Kidney epithelial cell (primary cell): ENCODE results near the gene SKA1. TPM values are rescaled to one million over a fixed set of nuclear protein-coding genes. Genes with fewer than 3 reads are reported as not detected.

Experiments used
- DNase-seq: peaks from one replicate; pipeline ENCODE4 v3.0.0-alpha.2; 2010; ENCODE audit warnings: low read depth
- H3K27me3 ChIP-seq: 2 replicates; pipeline ENCODE4 v1.6.0; 2011; ENCODE audit warnings: low read length; ENCODE audit not compliant: control insufficient read depth, insufficient read depth
- H3K36me3 ChIP-seq: 2 replicates; pipeline ENCODE4 v1.5.1; 2011; ENCODE audit warnings: low read length; ENCODE audit not compliant: control insufficient read depth, insufficient read depth
- H3K4me3 ChIP-seq: 2 replicates; pipeline ENCODE4 v1.5.1; 2011; ENCODE audit warnings: low read depth, mild to moderate bottlenecking, control low read depth, low read length
- total RNA-seq: library from RNA; depleted of rRNA; stranded (reverse); fragments of >200 nt; gene quantifications from 2 replicates; pipeline ENCODE4 v1.2.3, GENCODE V29; 2015
- TF ChIP-seq, protein P1 (sequence below): IDR thresholded peaks from 2 replicates; pipeline ENCODE4 v1.5.1; 2011; ENCODE audit warnings: mild to moderate bottlenecking, moderate library complexity, low read length, control low read depth, inconsistent platforms; ENCODE audit not compliant: insufficient read depth, poor library complexity, severe bottlenecking

SKA1 gene
- total RNA-seq, 1 donor from 2014 or later, result 5.1 TPM

DNA sequence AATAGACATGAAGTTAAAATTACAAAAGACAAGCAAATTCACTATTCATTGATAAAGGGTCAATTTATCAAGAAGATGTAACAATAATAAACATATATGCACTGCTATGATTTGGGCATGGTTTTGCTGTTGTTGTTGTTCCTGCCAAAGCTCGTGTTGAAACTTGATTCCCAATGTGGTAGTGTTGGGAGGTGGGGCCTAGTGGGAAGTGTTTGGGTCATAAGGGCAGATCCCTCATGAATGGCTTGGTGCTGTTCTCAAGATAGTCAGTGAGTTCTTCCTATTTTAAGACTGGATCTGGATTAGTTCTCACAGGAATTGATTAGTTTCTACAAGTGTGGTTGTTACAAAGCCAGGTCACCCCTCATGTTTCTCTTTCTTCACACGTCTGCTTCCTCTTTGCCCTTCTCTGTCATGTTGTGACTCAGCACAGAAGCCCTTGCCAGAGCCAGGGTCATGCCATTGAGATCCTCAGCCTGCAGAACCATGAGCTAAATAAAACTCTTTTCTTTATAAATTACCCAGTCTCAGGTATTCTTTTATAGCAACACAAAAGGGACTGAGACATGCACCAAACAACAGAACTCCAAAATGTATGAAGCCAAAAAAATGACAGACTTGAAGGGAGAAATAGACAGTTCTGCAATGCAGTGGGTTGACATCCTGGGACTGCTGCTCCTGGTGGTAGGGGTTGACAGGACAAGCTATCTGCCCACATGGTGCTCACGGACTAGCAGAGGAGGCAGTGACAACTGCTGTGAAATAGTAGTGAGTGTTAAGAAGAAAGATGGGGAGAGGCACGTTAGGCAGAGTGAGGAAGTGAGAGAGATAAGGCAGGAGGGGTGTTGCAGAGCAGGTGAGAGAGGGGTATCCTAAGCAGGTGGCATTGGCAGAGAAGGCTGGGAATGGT, 18.6 kb upstream of the SKA1 start:
- no peaks in the 10 kb centered on the region for H3K36me3 ChIP-seq
- H3K4me3 ChIP-seq, result no peak overlapping the region
- TF ChIP-seq, protein P1, sequence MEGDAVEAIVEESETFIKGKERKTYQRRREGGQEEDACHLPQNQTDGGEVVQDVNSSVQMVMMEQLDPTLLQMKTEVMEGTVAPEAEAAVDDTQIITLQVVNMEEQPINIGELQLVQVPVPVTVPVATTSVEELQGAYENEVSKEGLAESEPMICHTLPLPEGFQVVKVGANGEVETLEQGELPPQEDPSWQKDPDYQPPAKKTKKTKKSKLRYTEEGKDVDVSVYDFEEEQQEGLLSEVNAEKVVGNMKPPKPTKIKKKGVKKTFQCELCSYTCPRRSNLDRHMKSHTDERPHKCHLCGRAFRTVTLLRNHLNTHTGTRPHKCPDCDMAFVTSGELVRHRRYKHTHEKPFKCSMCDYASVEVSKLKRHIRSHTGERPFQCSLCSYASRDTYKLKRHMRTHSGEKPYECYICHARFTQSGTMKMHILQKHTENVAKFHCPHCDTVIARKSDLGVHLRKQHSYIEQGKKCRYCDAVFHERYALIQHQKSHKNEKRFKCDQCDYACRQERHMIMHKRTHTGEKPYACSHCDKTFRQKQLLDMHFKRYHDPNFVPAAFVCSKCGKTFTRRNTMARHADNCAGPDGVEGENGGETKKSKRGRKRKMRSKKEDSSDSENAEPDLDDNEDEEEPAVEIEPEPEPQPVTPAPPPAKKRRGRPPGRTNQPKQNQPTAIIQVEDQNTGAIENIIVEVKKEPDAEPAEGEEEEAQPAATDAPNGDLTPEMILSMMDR, result no peak
- DNase-seq, result no peak
- H3K27me3 ChIP-seq, result no peaks in the 10 kb centered on the region

DNA sequence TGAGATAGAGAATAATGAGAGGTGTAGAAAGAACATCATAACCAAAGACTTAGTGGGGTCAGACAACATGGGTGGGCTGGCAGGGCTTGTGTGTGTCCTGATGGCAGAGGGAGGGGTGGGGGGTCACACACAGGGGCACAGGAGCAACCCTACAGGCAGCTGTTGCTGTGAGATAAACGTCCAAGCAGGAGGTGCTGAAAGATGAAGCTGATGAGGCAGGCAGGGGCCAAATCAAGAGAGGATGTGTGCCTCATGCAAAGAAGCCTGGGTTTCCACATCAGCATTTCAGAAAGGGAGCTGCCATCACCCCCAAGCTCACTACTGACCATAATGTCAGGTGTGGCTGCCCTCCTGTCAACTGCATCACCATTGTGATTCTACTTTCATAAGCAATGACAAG, 16.0 kb upstream of the SKA1 start:
- Histone ChIP-seq H3K4me3 (no peak overlapping the region), H3K36me3 (no peaks in the 10 kb centered on the region), H3K27me3 (no peaks in the 10 kb centered on the region)
- TF ChIP-seq, protein P1, result no peak
- no peak for DNase-seq

DNA sequence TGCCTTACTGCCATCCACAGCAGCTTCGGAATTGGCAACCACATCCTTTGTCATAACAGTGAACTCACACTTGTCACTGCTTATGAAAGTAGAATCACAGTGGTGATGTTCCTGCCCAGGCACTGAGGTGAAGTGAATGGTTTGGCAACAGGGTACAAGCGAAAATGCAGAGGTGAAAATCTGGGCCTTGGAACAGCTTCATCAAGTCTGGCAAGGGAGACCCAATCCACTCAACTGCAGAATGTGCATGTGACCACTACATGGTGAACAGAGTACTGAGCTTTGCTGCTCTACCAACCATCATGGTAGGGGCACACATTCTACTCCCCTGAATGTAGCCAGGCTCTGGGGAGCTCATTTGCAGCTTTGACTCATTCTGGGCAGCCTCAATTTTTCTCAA, 15.0 kb upstream of the SKA1 start:
- DNase-seq, result no peak

DNA sequence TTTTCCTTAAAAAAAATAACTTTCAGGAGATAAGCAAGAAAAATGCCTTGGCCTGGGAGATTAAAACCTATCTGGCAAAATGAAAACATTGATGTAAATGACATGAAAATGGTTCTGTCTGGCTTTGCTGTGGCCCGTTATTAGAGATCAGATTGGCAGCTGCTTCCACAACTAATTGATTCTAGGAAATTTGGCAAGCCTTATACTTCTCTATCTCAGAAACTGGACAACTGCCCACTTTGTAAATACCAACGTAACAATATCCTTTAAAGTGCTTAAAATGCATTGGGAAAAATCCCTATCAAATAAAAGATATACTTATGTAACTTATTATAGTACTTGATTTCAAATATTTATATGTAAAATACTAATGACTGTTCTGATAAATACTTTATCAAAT, 14.2 kb upstream of the SKA1 start:
- Histone ChIP-seq H3K36me3 (no peaks in the 10 kb centered on the region), H3K27me3 (no peaks in the 10 kb centered on the region), H3K4me3 (no peak overlapping the region)
- DNase-seq, result no peak
- TF ChIP-seq, protein P1, result no peak

More for the DNA sequence above, 15.0 kb upstream of the SKA1 start:
- TF ChIP-seq, protein P1, result no peak
- Histone ChIP-seq H3K27me3 (no peaks in the 10 kb centered on the region), H3K4me3 (no peak overlapping the region), H3K36me3 (no peaks in the 10 kb centered on the region)

DNA sequence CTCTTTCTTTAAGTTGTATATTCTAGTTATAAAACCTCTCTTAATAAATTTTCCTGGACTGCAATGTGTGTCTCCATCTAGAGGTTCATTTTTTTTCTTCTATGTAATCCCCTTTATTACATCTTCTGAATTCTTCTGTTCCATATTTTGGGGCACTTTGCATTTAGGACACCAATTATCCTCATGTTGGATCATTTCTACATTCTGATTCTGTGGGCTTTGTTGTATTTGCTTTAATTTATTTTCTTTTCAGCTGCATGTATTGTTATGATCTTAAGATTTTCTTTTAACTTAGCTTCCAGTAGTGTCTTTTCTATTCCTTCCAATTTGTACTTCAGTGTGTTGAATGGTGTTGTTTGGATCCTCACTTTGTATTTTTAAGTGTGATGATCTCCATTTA, 5.2 kb upstream of the SKA1 start:
- TF ChIP-seq, protein P1, result no peak
- Histone ChIP-seq H3K27me3 (no peaks in the 10 kb centered on the region), H3K4me3 (no peak overlapping the region), H3K36me3 (no peaks in the 10 kb centered on the region)
- DNase-seq, result no peak
